ENCODE measurements around the gene OR10H3. TPM values are rescaled to one million over a fixed set of nuclear protein-coding genes. Genes with fewer than 3 reads are reported as not detected.
A peak's percentile ranks its signal among the peaks of the same experiment; 100 is the strongest.

The OR10H3 gene
- total and polyA plus RNA-seq, 10 donors: not detected

DNA sequence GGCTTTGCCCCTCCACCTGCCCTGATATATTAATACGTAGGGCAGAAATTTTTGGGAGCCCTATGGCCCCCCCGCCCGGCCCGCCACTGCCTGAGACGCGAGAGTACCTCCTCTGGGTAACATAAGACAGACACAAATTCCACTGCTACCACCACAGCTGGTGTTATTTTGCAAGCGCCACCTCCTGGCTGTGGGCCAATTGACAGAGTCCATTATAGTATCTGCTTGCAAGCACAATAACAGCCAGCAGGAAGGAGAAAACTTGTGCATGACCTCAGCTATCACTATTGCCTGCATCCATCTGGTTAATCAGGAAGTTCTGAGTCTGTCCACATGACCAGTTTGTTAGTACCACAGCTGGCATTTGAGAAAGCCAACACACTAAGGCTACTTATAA, 35.3 kb upstream of the OR10H3 start:
- peaks cover 0 to 10% (median 0%) of the 10 kb centered on the region in 8 donors for H3K9me3 ChIP-seq
- H3K27me3 ChIP-seq (replicated peaks in 1 of 7): peaks cover 0 to 47% (median 0%) of the 10 kb centered on the region in 7 donors
- intact Hi-C loops (cut with DNase I; ENCODE audit: low total_unique reads): no loop called here
- peaks cover 0 to 14% (median 0%) of the 10 kb centered on the region in 6 donors for H3K36me3 ChIP-seq
- no peak overlapping the region for H3K27ac ChIP-seq
- WGBS, 5 donors: 0 to 9% (median 3%) methylated on average over 3 to 7 of the region's 7 CpGs
- H3K4me3 ChIP-seq: no peak overlapping the region
- TF ChIP-seq POLR2A (IDR thresholded peaks at IDR 0.05) (no peak), POLR2AphosphoS5 (IDR thresholded peaks at IDR 0.05) (peak in 1 of 3 donors; percentile 59)
- TF ChIP-seq, protein P1, sequence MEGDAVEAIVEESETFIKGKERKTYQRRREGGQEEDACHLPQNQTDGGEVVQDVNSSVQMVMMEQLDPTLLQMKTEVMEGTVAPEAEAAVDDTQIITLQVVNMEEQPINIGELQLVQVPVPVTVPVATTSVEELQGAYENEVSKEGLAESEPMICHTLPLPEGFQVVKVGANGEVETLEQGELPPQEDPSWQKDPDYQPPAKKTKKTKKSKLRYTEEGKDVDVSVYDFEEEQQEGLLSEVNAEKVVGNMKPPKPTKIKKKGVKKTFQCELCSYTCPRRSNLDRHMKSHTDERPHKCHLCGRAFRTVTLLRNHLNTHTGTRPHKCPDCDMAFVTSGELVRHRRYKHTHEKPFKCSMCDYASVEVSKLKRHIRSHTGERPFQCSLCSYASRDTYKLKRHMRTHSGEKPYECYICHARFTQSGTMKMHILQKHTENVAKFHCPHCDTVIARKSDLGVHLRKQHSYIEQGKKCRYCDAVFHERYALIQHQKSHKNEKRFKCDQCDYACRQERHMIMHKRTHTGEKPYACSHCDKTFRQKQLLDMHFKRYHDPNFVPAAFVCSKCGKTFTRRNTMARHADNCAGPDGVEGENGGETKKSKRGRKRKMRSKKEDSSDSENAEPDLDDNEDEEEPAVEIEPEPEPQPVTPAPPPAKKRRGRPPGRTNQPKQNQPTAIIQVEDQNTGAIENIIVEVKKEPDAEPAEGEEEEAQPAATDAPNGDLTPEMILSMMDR (IDR thresholded peaks at IDR 0.05 in 8 of 11, conservative IDR thresholded peaks at IDR 0.05 in 3 of 11): no peak
- peaks cover 0 to 14% (median 0%) of the 10 kb centered on the region in 6 donors for H3K4me1 ChIP-seq
- peak; percentile 78 for DNase-seq

DNA sequence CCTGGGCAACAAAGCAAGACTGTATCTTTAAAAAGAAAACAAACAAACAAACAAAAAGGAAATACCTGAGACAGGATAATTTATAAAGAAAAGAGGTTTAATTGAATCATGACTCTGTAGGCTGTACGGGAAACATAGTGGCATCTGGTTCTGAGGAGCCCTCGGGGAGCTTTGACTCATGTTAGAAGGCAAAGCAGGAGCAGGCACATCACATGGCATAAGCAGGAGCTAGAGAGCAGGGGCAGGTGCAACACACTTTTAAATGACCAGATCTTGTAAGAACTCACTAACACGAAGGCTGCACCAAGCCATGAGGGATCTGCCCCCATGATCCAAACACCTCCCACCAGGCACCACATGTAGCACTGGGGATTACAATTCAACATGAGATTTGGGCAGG, 23.1 kb upstream of the OR10H3 start:
- Histone ChIP-seq H3K4me3 (no peak overlapping the region), H3K27ac (no peak overlapping the region), H3K36me3 (no peaks in the 10 kb centered on the region), H3K27me3 (replicated peaks in 1 of 7) (peaks cover 0 to 41% (median 0%) of the 10 kb centered on the region in 7 donors), H3K9me3 (peaks cover 0 to 6% (median 0%) of the 10 kb centered on the region in 8 donors), H3K4me1 (no peaks in the 10 kb centered on the region)
- no peak for DNase-seq
- intact Hi-C loops (cut with DNase I; ENCODE audit: low total_unique reads): no loop called here
- WGBS, 5 donors: 57 to 70% (median 67%) methylated on average over 3 of the region's 3 CpGs
- TF ChIP-seq, protein P1 (IDR thresholded peaks at IDR 0.05 in 8 of 11, conservative IDR thresholded peaks at IDR 0.05 in 3 of 11): no peak
- no peak for TF ChIP-seq POLR2AphosphoS5 (IDR thresholded peaks at IDR 0.05)
- TF ChIP-seq POLR2A (IDR thresholded peaks at IDR 0.05): no peak

DNA sequence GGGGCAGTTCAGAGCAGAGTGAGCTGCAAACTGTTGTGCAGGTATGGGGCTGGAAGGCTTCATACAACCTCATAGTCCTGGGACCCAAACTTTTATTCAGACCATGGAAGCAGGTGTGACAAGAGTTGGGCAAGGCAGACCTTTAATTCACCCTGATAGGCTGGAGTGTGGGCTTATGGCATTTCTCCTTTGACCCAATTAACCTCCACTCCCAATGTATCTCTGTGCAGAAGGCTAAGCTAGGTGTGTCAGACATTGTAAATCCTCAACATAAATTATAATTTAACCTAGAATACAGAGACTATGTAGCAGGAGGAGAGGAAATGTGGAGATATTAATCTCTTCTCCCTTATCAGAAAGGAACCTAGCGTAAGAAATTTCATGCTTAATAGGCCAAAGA, 22.1 kb upstream of the OR10H3 start:
- intact Hi-C loops (cut with DNase I; ENCODE audit: low total_unique reads): no loop called here
- no peaks in the 10 kb centered on the region for H3K4me1 ChIP-seq
- no peak for TF ChIP-seq POLR2AphosphoS5 (IDR thresholded peaks at IDR 0.05)
- TF ChIP-seq POLR2A (IDR thresholded peaks at IDR 0.05): no peak
- TF ChIP-seq, protein P1 (IDR thresholded peaks at IDR 0.05 in 8 of 11, conservative IDR thresholded peaks at IDR 0.05 in 3 of 11): no peak
- no peaks in the 10 kb centered on the region for H3K36me3 ChIP-seq
- H3K9me3 ChIP-seq: peaks cover 0 to 6% (median 0%) of the 10 kb centered on the region in 8 donors
- no peak overlapping the region for H3K27ac ChIP-seq
- peaks cover 0 to 51% (median 6%) of the 10 kb centered on the region in 7 donors for H3K27me3 ChIP-seq (replicated peaks in 1 of 7)
- WGBS, 5 donors: 74 to 100% (median 87%) methylated on average over 1 of the region's 1 CpG
- DNase-seq: no peak
- H3K4me3 ChIP-seq: no peak overlapping the region

DNA sequence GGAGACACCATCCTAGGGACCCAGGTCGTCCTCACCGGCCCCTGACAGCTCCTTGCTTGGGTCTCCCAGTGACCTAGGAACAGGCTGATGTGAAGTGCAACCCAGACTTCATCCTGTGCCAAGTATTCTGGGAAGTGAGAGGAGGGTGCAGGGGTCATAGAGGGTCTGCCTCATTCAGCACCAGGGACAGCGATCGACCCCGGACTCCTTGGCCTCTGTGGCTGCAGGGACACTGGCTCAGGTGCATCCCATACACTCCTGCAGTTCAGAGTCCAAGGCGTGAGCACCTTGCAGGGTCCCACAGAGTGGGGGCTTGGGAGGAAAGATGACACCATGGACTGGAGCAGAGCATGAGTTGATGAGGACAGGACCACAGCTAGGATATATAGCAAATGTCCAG, 20.0 kb upstream of the OR10H3 start:
- no peak for DNase-seq
- H3K4me1 ChIP-seq: no peaks in the 10 kb centered on the region
- no peak for TF ChIP-seq POLR2AphosphoS5 (IDR thresholded peaks at IDR 0.05)
- TF ChIP-seq POLR2A (IDR thresholded peaks at IDR 0.05): no peak
- TF ChIP-seq, protein P1 (IDR thresholded peaks at IDR 0.05 in 8 of 11, conservative IDR thresholded peaks at IDR 0.05 in 3 of 11): no peak

More for the DNA sequence above, 20.0 kb upstream of the OR10H3 start:
- intact Hi-C loops (cut with DNase I; ENCODE audit: low total_unique reads): no loop called here
- Histone ChIP-seq H3K36me3 (no peaks in the 10 kb centered on the region), H3K27me3 (replicated peaks in 1 of 7) (peaks cover 0 to 67% (median 6%) of the 10 kb centered on the region in 7 donors), H3K4me3 (no peak overlapping the region), H3K9me3 (no peaks in the 10 kb centered on the region), H3K27ac (no peak overlapping the region)
- 21 to 31% (median 26%) methylated on average over 3 to 6 of the region's 6 CpGs for WGBS, 5 donors

Measured in spleen (tissue), 11 donors.